Loucy (cell line): Measurements from ENCODE around the gene NLRC5.

Experiments
- H2AFZ ChIP-seq: fragments of 200-600 bp; sonication (generic); 2 replicates; pipeline ENCODE4 v1.6.0; 2016; ENCODE audit warnings: antibody characterized with exemption, mild to moderate bottlenecking, low read length, moderate library complexity
- H3F3A ChIP-seq: fragments of 200-600 bp; 2 replicates; pipeline ENCODE4 v1.6.0; 2016; ENCODE audit warnings: antibody characterized with exemption, low read depth, mild to moderate bottlenecking
- H3K27me3 ChIP-seq: fragments of 200-600 bp; sonication (generic); 2 replicates; pipeline ENCODE4 v1.6.1; 2014; ENCODE audit warnings: low read length, mild to moderate bottlenecking; ENCODE audit not compliant: insufficient read depth, poor library complexity, severe bottlenecking
- H3K36me3 ChIP-seq: fragments of 200-600 bp; sonication (generic); 2 replicates; pipeline ENCODE4 v1.6.1; 2016; ENCODE audit warnings: low read length; ENCODE audit not compliant: insufficient read depth
- H3K4me1 ChIP-seq: fragments of 200-600 bp; sonication (generic); 2 replicates; pipeline ENCODE4 v1.5.1; 2014; ENCODE audit warnings: low read length, mild to moderate bottlenecking; ENCODE audit not compliant: insufficient read depth, poor library complexity, severe bottlenecking
- H3K4me2 ChIP-seq: fragments of 200-600 bp; sonication (generic); 2 replicates; pipeline ENCODE4 v1.6.0; 2014; ENCODE audit warnings: antibody characterized with exemption, low read length, low read depth, mild to moderate bottlenecking; ENCODE audit not compliant: poor library complexity, severe bottlenecking
- H3K4me3 ChIP-seq: fragments of 200-600 bp; sonication (generic); 2 replicates; pipeline ENCODE4 v1.5.1; 2014; ENCODE audit warnings: low read length, mild to moderate bottlenecking, mixed read lengths; ENCODE audit not compliant: poor library complexity, severe bottlenecking
- H3K79me2 ChIP-seq: fragments of 200-600 bp; sonication (generic); 2 replicates; pipeline ENCODE4 v1.6.1; 2014; ENCODE audit warnings: low read length; ENCODE audit not compliant: insufficient read depth
- H3K9ac ChIP-seq: fragments of 200-600 bp; sonication (generic); 2 replicates; pipeline ENCODE4 v1.6.0; 2014; ENCODE audit warnings: mild to moderate bottlenecking, low read depth, low read length, moderate library complexity; ENCODE audit not compliant: poor library complexity, severe bottlenecking
- H3K9me2 ChIP-seq: fragments of 200-600 bp; sonication (generic); replicated peaks from 2 replicates; pipeline ENCODE4 v1.6.1; 2016; ENCODE audit warnings: low read depth, low read length, mixed read lengths
- H3K9me3 ChIP-seq: fragments of 200-600 bp; sonication (generic); 2 replicates; pipeline ENCODE4 v1.6.1; 2014; ENCODE audit warnings: mild to moderate bottlenecking, antibody characterized with exemption, low read length, low read depth; ENCODE audit not compliant: insufficient read depth
- H4K20me1 ChIP-seq: fragments of 200-600 bp; sonication (generic); 2 replicates; pipeline ENCODE4 v1.6.0; 2014; ENCODE audit warnings: antibody characterized with exemption, low read length, mild to moderate bottlenecking; ENCODE audit not compliant: insufficient read depth, poor library complexity, severe bottlenecking
- EZH2phosphoT487 ChIP-seq: fragments of 200-600 bp; IDR thresholded peaks from 2 replicates; pipeline ENCODE4 v1.6.1; 2018; ENCODE audit warnings: antibody characterized with exemption, mild to moderate bottlenecking, moderate library complexity, borderline replicate concordance
- TF ChIP-seq, protein P1 (sequence below): fragments of 200-600 bp; sonication (generic); conservative IDR thresholded peaks from 2 replicates; pipeline ENCODE4 v1.5.1; 2014; ENCODE audit warnings: mild to moderate bottlenecking, antibody characterized with exemption, low read length

NLRC5 gene

DNA sequence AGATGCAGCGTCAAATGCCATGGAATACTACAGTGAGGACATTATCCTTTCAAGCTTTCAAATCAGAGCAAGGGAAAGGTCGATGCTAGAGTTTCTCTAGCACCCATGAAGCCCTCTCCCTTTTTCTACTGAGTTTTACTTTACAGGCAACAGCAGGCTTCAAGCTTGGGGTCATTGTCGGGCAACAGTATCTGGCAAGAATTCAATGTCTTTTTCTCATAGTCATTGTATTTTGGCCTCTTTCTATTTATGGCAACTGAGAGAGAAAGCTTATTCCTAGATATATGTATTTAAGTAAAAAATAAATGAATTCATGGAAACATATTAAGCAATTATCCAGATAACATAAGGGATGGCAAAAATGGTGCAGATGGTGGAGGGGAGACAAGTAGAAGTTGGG, 28.0 kb upstream of the NLRC5 start:
- H3K4me2 ChIP-seq = no peak overlapping the region
- H3F3A ChIP-seq = no peaks in the 10 kb centered on the region
- TF ChIP-seq, protein P1, sequence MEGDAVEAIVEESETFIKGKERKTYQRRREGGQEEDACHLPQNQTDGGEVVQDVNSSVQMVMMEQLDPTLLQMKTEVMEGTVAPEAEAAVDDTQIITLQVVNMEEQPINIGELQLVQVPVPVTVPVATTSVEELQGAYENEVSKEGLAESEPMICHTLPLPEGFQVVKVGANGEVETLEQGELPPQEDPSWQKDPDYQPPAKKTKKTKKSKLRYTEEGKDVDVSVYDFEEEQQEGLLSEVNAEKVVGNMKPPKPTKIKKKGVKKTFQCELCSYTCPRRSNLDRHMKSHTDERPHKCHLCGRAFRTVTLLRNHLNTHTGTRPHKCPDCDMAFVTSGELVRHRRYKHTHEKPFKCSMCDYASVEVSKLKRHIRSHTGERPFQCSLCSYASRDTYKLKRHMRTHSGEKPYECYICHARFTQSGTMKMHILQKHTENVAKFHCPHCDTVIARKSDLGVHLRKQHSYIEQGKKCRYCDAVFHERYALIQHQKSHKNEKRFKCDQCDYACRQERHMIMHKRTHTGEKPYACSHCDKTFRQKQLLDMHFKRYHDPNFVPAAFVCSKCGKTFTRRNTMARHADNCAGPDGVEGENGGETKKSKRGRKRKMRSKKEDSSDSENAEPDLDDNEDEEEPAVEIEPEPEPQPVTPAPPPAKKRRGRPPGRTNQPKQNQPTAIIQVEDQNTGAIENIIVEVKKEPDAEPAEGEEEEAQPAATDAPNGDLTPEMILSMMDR = no peak
- TF ChIP-seq EZH2phosphoT487 = no peak
- no peaks in the 10 kb centered on the region for H3K9me2 ChIP-seq
- H3K27me3 ChIP-seq = no peaks in the 10 kb centered on the region
- no peak overlapping the region for H3K4me3 ChIP-seq
- H3K36me3 ChIP-seq = no peaks in the 10 kb centered on the region
- no peaks in the 10 kb centered on the region for H3K79me2 ChIP-seq
- H3K9me3 ChIP-seq = no peaks in the 10 kb centered on the region
- H3K9ac ChIP-seq = no peak overlapping the region
- H3K4me1 ChIP-seq = peaks cover 16% of the 10 kb centered on the region
- H2AFZ ChIP-seq = no peak overlapping the region
- H4K20me1 ChIP-seq = no peaks in the 10 kb centered on the region

DNA sequence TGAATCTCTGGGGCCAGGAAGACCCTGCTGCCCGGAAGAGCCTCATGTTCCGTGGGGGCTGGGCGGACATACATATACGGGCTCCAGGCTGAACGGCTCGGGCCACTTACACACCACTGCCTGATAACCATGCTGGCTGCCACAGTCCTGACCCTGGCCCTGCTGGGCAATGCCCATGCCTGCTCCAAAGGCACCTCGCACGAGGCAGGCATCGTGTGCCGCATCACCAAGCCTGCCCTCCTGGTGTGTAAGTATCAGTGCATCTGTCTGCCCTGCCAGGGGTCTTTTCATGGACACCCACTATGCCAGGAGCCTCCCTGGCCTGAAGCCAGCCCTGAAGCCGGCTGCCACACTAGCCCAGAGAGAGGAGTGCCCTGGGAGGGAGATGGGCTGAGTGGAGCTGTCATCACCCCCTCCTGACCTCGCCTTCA, 27.5 kb upstream of the NLRC5 start, which contains the start of gene CETP:
Gene CETP (plus strand): TSS at position 100 of the 431 bp plus-strand sequence. CDS start 30 bp downstream, at position 130.
- Histone ChIP-seq H3F3A (no peaks in the 10 kb centered on the region), H2AFZ (no peak within 1 kb of the TSS), H3K4me2 (no peak within 1 kb of the TSS)

DNA sequence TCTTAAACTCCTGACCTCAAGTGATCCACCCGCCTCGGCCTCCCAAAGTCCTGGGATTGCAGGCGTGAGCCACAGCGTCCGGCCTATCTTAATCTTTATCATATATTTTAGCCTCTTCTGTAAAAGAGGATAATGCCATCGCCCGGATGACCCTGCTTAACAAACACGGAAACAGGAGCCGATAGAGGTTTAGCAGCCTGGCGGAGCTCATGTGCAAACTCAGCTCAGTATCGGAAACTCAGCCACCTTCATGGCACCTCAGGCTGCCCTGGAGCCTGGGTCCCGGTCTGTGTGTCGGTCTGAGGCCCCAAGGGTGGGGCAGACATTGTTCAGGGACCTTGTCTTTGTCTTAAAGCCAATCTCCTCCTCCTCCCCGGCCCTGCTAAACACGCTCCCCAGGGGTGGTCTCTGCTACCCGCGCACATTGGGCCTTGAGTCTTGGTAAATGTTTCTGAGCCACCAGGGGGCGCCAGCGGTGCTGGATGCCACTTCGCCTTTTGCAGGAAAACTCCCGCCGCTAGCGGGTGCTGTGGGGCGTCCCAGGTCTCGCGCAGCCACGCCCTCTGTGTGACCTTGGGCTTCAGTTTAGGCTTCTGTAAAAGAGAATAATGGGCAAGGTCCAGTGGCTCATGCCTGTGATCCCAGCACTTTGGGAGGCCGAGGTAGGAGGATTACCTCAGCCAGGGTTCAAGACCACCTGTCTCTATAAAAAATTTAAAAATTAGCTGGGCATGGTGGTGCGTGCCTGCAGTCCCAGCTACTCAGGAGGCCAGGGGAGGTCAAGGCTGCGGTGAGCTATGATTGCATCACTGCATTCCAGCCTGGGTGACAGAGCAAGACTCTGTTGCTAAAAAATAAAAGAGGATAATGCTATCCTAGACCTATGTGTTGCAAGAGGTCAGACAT, 24.9 kb upstream of the NLRC5 start:
- peak overlapping the region; percentile 24 for H3K4me2 ChIP-seq
- H3K79me2 ChIP-seq = no peaks in the 10 kb centered on the region
- no peaks in the 10 kb centered on the region for H3K9me3 ChIP-seq
- no peaks in the 10 kb centered on the region for H3F3A ChIP-seq
- no peaks in the 10 kb centered on the region for H3K27me3 ChIP-seq
- no peak overlapping the region for H3K4me3 ChIP-seq
- H2AFZ ChIP-seq = peak overlapping the region; percentile 18; the same call in 1 of the 2 replicates
- H3K9ac ChIP-seq = peak overlapping the region; percentile 63
- H3K4me1 ChIP-seq = peaks cover 16% of the 10 kb centered on the region
- H4K20me1 ChIP-seq = no peaks in the 10 kb centered on the region
- no peaks in the 10 kb centered on the region for H3K9me2 ChIP-seq
- TF ChIP-seq, protein P1 = peak; percentile 100
- no peak for TF ChIP-seq EZH2phosphoT487
- H3K36me3 ChIP-seq = no peaks in the 10 kb centered on the region

More for the DNA sequence above, 27.5 kb upstream of the NLRC5 start, which contains the start of gene CETP:
- H4K20me1 ChIP-seq = no peaks in the 10 kb centered on the region
- no peak for TF ChIP-seq EZH2phosphoT487
- TF ChIP-seq, protein P1 = no peak
- no peaks in the 10 kb centered on the region for H3K36me3 ChIP-seq
- H3K79me2 ChIP-seq = no peaks in the 10 kb centered on the region
- H3K9me3 ChIP-seq = no peaks in the 10 kb centered on the region
- no peak within 1 kb of the TSS for H3K4me3 ChIP-seq
- H3K4me1 ChIP-seq = peaks cover 16% of the 10 kb centered on the region
- H3K27me3 ChIP-seq = no peaks in the 10 kb centered on the region
- H3K9ac ChIP-seq = no peak within 1 kb of the TSS
- H3K9me2 ChIP-seq = no peaks in the 10 kb centered on the region
